Muscle layer of colon (tissue), 2 donors: ENCODE results near the gene LRRC8E.

Experiments
- H3K27ac ChIP-seq: one replicate; pipeline ENCODE4 v1.7.0; 2013; ENCODE audit warnings: low read depth, mild to moderate bottlenecking, low read length, moderate library complexity
- H3K27me3 ChIP-seq, 2 donors: one replicate each; pipeline ENCODE4 v1.7.0; 2013; ENCODE audit warnings: low read length in 2 of 2, mild to moderate bottlenecking in 2 of 2; ENCODE audit not compliant: insufficient read depth in 2 of 2, control insufficient read depth in 1 of 2
- H3K36me3 ChIP-seq: one replicate; pipeline ENCODE4 v1.7.0; 2013; ENCODE audit warnings: mild to moderate bottlenecking, low read length; ENCODE audit not compliant: insufficient read depth
- H3K4me1 ChIP-seq: one replicate; pipeline ENCODE4 v1.7.0; 2013; ENCODE audit warnings: mild to moderate bottlenecking, low read length; ENCODE audit not compliant: insufficient read depth
- H3K4me3 ChIP-seq, 2 donors: one replicate each; pipeline ENCODE4 v1.7.0; 2013; ENCODE audit warnings: low read length in 2 of 2, low read depth in 1 of 2, mild to moderate bottlenecking in 1 of 2, moderate library complexity in 1 of 2
- H3K9ac ChIP-seq: one replicate; pipeline ENCODE4 v1.7.0; 2013; ENCODE audit warnings: low read length
- H3K9me3 ChIP-seq: one replicate; pipeline ENCODE4 v1.7.0; 2013; ENCODE audit warnings: mild to moderate bottlenecking, low read length
- donor health status: abdominal sarcoma.
- donor health status: Adenocarcinoma of cecum.

The LRRC8E gene

DNA sequence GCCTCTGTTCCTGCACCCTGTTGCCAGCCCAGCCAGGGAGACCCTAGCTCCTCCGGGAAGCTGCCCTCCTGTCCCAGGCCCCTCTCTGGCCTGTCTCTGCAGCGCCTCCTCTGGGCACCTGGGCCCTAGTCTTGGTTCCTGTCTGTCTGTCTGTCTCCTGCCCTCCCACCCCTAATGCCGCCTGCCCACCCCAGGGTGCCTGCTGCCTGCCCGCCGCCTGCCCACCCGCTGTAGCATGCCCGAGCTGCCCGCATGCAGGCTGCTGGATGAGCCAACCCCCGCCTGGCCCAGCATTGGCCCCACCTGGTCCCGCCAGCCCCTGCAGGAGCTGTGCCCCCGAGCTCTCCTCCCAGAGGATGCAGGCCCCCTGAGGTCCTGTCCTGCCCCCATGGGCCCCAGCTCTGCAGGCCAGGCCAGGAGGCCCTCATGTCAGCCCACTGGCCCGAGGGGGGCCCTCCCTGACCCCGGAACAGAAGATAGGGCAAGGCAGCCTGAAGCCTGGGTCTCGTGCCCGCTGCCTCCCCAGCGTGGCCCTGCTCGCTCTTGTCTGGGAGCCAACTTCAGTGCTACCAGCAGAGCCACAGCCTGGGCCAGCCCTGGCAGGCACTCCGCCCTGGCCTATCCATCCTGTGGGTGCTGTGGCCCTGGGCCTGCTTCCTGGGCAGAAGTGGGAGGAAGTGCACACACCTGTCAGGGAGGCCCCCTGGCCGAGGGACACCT, 20.6 kb downstream of the LRRC8E start:
- peaks cover 20% of the 10 kb centered on the region for H3K4me1 ChIP-seq
- no peak overlapping the region for H3K9ac ChIP-seq
- H3K4me3 ChIP-seq, result no peak overlapping the region
- peaks cover 26% of the 10 kb centered on the region for H3K36me3 ChIP-seq
- no peaks in the 10 kb centered on the region for H3K9me3 ChIP-seq
- peaks cover 0 to 3% of the 10 kb centered on the region in 2 donors for H3K27me3 ChIP-seq
- no peak overlapping the region for H3K27ac ChIP-seq

DNA sequence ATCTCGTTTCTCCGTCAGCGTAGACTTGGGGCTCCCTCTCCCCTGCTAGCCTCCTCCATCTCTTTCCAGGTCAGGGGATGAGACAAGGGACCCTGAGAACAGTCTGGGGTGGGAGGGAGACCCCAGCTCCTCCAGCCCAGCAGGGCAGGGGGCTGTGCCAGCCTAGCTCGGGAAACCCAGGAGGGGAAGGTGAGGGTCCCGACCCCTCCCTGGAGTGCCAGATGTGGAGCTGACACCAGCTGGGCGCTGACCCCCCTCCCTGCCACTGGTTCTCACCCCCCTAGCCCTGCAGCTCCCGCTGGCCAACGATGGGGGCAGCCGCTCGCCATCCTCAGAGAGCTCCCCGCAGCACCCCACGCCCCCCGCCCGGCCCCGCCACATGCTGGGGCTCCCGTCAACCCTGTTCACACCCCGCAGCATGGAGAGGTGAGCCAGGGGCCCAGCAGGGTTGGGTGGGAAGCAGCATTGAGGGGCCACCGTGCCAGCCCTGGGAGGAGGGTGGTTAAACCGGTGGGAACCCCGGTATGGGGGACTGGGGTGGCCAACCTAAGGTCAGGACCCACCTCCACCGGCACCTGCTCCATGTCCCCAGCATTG, 21.3 kb downstream of the LRRC8E start:
- Histone ChIP-seq H3K4me1 (peaks cover 16% of the 10 kb centered on the region), H3K9ac (no peak overlapping the region), H3K4me3 (no peak overlapping the region), H3K27me3 (peaks cover 0 to 9% of the 10 kb centered on the region in 2 donors), H3K27ac (no peak overlapping the region), H3K36me3 (peaks cover 26% of the 10 kb centered on the region), H3K9me3 (no peaks in the 10 kb centered on the region)

DNA sequence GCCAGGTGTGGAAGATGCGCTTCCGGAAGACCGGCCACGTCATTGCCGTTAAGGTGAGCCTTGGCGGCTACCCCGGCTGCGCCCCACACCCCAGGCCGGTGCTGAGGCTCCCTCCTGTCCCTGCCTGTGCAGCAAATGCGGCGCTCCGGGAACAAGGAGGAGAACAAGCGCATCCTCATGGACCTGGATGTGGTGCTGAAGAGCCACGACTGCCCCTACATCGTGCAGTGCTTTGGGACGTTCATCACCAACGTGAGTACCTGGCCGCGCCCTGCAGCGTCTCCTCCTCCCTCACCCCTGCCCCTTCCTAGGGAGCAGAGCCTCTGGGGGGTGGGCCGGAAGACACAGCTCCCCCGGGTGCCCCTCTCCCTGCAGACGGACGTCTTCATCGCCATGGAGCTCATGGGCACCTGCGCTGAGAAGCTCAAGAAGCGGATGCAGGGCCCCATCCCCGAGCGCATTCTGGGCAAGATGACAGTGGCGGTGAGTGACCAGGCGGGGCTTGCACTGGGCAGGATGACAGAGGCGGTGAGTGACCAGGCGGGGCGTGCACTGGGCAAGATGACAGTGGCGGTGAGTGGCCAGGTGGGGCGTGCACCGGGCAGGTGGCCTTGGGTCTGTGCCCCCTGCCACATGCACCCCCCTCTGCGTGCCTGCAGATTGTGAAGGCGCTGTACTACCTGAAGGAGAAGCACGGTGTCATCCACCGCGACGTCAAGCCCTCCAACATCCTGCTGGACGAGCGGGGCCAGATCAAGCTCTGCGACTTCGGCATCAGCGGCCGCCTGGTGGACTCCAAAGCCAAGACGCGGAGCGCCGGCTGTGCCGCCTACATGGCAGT, 22.2 kb downstream of the LRRC8E start:
- Histone ChIP-seq H3K27ac (no peak overlapping the region), H3K9ac (no peak overlapping the region), H3K27me3 (peaks cover 6 to 19% of the 10 kb centered on the region in 2 donors), H3K4me1 (peaks cover 6% of the 10 kb centered on the region), H3K9me3 (no peaks in the 10 kb centered on the region), H3K4me3 (no peak overlapping the region), H3K36me3 (peaks cover 26% of the 10 kb centered on the region)

DNA sequence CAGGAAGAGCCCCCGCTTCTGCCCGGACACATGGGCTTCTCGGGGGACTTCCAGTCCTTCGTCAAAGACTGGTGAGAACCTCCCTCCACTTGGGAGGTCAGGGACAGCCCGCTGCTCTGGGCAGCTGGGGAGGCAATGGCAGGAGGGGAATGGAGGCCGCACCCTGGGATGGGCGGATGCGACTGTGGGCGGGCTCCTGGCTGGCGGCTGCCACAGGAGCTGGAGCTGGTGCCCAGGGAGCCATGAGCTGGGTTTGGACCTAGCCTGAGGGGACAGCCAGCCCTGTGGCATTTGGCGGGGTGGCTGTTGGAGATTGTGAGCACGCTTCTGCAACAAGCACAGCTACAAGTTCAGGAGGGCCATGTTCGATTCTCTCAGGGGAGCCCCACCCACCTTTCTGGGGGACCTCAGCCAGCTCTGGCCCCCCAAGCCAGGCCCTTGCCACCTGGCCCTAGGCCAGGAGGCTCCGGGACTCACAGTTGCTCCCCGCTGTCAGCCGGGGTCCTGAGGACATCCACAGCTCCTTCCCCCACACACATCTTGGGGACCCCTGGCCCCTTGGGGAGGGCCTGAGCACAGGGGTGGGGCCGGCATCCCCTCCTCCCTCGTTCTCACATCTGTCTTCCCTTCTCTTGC, 23.3 kb downstream of the LRRC8E start:
- Histone ChIP-seq H3K9me3 (no peaks in the 10 kb centered on the region), H3K36me3 (peaks cover 26% of the 10 kb centered on the region), H3K27me3 (peaks cover 12 to 29% of the 10 kb centered on the region in 2 donors), H3K9ac (no peak overlapping the region), H3K4me3 (no peak overlapping the region), H3K4me1 (peaks cover 5% of the 10 kb centered on the region), H3K27ac (no peak overlapping the region)

DNA sequence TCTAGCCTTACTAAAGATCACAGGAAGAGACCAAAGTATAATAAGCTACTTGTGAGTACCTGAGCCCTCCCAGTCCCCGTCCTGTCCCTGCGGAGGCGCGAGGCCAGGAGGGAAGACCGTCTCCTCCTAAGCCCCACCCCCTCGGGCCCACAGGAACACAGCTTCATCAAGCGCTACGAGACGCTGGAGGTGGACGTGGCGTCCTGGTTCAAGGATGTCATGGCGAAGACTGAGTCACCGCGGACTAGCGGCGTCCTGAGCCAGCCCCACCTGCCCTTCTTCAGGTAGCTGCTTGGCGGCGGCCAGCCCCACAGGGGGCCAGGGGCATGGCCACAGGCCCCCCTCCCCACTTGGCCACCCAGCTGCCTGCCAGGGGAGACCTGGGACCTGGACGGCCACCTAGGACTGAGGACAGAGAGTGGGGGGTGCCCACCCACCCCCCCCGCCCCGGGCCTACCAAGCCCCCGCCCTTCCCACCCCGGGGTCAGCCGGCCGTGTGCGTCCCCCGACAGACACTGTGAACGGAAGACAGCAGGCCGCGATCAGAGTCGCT, 23.9 kb downstream of the LRRC8E start:
- H3K27ac ChIP-seq, result no peak overlapping the region
- H3K4me1 ChIP-seq, result peaks cover 5% of the 10 kb centered on the region
- peaks cover 12 to 35% of the 10 kb centered on the region in 2 donors for H3K27me3 ChIP-seq
- no peak overlapping the region for H3K9ac ChIP-seq
- no peaks in the 10 kb centered on the region for H3K9me3 ChIP-seq
- peaks cover 26% of the 10 kb centered on the region for H3K36me3 ChIP-seq
- H3K4me3 ChIP-seq, result no peak overlapping the region

DNA sequence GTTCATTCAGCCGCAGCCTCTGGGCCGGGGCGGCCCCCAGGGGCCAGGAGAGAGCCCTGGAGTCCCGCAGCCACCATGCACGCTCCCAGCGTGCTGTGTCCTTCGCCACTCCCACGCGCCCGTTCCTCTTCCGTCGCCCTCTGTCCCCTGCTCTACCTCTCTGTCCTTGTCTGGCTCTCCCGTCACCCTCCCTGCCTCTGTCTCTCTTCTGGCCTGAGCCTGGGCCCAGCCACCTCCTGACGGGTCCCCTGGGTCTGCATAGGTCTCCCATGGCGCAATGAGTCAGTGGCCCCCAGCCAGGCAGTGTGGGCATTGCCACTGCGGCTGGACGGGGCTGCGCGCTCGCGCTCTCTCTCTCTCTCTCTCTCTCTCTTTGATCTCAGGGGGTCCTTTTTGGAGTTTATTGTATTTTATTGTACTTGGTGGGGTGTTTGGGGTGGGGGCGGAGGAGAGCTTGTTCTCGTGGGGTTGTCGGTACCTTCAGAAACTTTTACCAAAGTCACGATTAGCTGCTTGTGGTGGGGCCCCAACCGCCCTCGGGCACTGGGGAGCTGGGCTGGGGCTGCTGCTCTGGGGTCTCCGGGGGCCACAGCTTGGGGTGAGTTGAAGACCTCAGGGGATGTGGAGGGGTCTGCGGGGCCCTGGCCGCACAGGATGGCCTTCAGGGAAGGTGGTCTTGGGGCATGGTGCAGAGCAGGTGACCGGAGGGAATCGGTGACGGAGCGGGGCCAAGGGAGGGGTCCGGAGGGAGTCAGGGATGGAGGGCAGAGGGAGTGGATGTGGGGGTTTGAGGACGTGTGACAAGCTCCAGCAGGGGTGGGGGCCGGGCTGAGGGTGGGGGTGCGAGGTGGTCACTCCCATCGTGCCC, 24.6 kb downstream of the LRRC8E start:
- Histone ChIP-seq H3K27me3 (peaks cover 12 to 42% of the 10 kb centered on the region in 2 donors), H3K36me3 (peaks cover 26% of the 10 kb centered on the region), H3K4me1 (peaks cover 5% of the 10 kb centered on the region), H3K9ac (no peak overlapping the region), H3K4me3 (no peak overlapping the region), H3K9me3 (no peaks in the 10 kb centered on the region), H3K27ac (no peak overlapping the region)

DNA sequence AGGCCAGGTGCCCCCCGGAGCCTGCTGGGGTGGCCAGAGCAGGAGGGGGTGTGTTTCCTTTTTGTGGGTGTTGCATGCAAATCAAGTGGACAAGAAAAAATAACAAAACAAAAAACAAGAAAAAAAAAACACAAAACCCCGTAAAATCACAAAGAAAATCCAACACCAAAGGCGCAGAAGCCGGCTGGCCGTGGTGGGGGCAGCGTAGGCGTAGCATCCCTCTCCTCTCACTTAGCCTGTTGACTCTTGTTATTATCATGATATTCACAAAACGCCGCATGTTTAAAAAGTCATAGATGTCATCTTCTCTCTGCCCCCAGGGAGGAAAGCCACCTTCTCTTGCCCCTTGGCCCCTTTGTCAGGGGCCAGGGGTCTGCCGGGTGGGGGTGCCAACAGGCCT, 25.3 kb downstream of the LRRC8E start:
- H3K36me3 ChIP-seq, result peaks cover 26% of the 10 kb centered on the region
- no peaks in the 10 kb centered on the region for H3K9me3 ChIP-seq
- H3K4me1 ChIP-seq, result peaks cover 5% of the 10 kb centered on the region
- H3K27me3 ChIP-seq, result peaks cover 17 to 50% of the 10 kb centered on the region in 2 donors
- H3K4me3 ChIP-seq, result no peak overlapping the region
- H3K9ac ChIP-seq, result no peak overlapping the region
- no peak overlapping the region for H3K27ac ChIP-seq

DNA sequence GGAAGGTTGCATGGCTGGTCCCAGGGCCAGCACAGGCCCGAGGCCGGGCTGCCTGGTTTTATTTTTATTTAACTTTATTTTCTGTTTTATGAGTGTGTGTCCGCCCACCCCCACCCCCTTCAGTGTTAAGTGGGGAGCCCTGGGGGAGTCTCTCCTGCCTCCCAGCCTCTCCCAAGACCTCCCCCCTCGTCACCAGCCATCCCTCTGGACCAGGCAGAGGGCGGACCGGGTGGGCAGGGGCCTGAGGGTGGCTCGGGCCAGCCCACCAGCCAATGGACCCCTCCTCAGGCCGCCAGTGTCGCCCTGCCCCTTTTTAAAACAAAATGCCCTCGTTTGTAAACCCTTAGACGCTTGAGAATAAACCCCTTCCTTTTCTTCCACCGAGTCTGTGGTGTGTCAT, 25.8 kb downstream of the LRRC8E start:
- H3K27me3 ChIP-seq, result peaks cover 18 to 54% of the 10 kb centered on the region in 2 donors
- H3K36me3 ChIP-seq, result peaks cover 26% of the 10 kb centered on the region
- peaks cover 5% of the 10 kb centered on the region for H3K4me1 ChIP-seq
- H3K9ac ChIP-seq, result no peak overlapping the region
- H3K27ac ChIP-seq, result no peak overlapping the region
- no peak overlapping the region for H3K4me3 ChIP-seq
- no peaks in the 10 kb centered on the region for H3K9me3 ChIP-seq

DNA sequence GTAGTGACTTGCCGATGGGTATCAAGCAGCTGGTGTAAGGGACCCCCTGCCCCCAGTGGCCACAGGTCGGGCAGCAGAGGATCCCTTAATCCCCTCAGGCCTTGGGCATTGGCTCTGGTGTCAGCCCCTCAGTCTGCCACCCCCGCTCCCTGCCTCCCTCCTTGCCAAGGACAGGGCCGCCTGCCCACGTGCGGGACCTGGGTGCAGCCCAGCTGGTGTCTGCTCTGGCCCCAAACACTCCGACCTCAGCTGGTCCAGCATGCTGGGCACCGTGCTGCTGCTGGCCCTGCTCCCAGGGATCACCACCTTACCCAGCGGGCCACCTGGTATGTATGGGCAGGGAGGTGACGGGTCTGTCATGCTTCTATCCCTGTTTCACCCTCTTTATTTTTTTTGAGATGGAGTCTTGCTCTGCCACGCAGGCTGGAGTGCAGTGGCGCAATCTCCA, 26.3 kb downstream of the LRRC8E start, which contains the start of gene TGFBR3L:
Gene TGFBR3L, plus strand, starts transcription at position 233 of the 448 bp plus-strand sequence.
- H3K9me3 ChIP-seq, result no peaks in the 10 kb centered on the region
- peaks cover 18 to 59% of the 10 kb centered on the region in 2 donors for H3K27me3 ChIP-seq
- no peak within 1 kb of the TSS for H3K9ac ChIP-seq
- peaks cover 7% of the 10 kb centered on the region for H3K4me1 ChIP-seq
- no peak within 1 kb of the TSS for H3K4me3 ChIP-seq
- peaks cover 26% of the 10 kb centered on the region for H3K36me3 ChIP-seq
- H3K27ac ChIP-seq, result no peak within 1 kb of the TSS
